ENCODE data around the gene WIPF1.

Gene WIPF1

DNA sequence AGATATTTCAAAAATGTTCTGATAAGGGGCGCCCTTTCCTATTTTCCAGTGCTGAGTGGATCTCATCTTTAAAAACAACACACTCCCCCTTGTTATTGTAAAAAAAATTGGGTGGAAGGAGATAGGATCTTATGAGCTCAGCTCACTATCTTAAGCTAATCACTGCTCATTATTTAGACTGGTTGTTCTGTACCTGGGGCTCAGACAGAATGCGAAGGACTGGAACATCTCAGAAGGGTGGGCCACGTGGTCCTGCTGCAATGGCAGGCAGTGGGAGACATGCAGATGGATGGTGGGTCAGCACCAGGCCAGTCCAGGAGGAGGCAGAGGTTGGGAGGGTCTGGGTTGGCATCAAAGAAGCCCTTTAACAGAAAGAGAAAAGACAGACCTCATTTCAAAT, 62.5 kb downstream of the WIPF1 start:
- no peak for DNase-seq

DNA sequence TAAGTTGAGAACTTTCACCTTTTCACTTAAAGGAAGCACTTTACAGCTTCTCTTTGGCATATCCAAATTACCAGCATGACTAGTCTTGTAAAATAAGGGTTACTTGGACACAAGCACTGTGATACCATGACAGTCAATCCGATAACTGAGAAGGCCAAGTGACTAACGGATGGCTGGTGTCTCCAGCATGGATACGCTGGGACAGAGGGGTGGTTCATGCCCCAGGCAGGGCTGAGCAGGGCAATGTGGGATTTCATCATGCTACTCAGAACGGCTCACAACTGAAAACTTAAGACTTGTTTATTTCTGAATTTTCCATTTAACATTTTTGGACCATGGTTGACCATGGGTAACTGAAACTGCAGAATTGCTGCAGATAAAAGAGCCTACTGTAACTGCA, 67.7 kb downstream of the WIPF1 start:
- DNase-seq: no peak

DNA sequence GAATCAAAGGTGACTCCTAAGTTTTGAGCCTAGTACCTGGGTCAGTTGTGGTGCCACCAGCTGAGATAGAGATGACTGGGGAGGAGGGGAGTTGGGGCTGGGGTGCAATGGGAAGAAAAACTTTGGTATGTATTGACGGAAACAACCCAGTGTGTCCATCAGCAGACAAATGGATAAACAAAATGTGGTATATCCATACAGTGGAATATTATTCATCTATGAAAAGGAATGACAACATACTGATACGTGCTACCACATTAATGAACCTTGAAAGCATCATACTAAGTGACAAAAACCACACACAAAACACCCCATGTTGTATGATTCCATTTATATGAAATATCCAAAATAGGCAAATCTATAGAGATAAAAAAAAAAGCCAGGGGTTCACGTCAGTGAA, 69.6 kb downstream of the WIPF1 start:
- no peak for DNase-seq

DNA sequence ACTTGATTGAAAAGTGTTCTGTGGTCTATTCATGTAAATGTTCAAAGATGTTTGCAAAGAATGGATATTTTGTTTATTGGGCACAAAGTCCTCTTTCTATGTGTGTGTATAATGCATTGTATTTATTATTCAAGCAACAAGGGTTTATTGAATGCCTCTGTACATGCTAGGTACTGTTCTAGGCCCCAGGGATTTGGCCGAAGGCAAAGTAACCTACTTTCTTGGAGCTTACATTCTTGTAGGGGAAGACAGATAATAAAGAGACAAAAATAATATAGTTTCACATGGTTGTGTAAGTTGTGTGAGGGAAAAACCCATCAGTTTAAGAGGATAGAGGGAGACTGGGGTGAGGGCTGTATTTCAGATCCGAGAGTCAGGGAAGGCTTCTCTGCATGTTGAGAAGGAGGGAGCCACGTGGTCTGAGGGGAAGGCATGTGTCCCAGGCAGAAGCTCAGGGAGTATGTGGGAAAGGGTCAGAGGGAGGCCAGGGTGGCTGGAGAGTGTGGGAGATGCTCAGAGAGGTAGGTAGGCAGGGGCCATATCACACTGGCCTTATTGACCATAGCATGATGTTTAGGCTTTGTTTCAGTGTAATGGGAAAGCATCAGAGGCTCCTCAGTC, 70.4 kb downstream of the WIPF1 start:
- no peak for DNase-seq

DNA sequence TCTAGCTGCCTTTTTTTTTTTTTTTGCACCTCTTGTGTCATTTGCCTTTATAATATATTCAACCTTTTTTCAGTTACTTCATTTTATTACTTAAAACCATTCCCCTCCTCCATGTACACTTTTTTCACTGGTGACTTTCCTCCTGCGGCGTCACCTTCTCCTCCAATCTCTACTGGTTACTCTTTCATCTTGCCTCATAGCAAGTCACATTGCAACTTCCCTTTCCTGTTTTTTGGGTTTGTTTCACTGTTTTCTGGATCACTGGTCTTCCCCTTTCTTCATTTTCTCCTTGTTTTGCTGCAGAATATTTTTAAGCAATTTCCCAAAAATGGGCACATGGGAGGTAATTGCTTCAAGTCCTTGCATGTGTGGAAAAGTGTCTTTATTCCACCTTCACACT, 73.1 kb downstream of the WIPF1 start:
- DNase-seq: no peak

DNA sequence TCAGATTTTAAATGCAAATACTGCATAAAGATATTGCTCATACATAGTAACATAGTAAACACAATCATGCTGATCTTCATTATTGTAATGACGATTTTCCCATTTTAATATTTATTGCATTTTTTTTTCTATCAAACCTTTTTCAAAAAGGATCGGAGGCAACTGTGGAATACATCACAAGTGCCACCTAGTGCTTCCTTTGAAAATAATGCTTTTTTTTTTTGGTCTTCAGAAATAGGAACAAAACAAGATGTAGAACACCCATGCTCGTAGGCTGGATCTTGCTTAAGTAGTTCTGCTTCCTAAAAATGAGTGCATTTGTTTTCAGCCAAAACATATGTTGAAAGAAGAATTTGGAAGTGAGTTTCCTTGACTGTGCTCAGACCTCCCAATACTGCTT, 75.1 kb downstream of the WIPF1 start:
- no peak for DNase-seq

DNA sequence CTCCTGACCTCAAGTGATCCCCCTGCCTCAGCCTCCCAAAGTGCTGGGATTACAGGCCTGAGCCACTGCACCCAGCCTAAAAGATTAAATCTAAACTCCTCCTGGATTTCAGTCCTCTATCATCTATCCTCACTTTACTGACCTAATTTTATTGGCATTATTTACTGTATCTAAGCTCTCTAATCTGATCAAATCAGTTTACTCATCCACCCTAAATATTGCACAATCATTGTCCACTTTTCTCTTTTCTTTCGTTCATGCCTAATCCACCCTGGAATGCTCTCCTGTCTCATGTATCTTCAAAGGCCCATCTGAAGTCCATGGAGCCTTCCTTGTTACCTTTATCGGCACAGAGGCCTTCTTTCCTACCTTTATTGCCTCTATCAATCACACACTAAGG, 79.2 kb downstream of the WIPF1 start:
- DNase-seq: peak; percentile 14

DNA sequence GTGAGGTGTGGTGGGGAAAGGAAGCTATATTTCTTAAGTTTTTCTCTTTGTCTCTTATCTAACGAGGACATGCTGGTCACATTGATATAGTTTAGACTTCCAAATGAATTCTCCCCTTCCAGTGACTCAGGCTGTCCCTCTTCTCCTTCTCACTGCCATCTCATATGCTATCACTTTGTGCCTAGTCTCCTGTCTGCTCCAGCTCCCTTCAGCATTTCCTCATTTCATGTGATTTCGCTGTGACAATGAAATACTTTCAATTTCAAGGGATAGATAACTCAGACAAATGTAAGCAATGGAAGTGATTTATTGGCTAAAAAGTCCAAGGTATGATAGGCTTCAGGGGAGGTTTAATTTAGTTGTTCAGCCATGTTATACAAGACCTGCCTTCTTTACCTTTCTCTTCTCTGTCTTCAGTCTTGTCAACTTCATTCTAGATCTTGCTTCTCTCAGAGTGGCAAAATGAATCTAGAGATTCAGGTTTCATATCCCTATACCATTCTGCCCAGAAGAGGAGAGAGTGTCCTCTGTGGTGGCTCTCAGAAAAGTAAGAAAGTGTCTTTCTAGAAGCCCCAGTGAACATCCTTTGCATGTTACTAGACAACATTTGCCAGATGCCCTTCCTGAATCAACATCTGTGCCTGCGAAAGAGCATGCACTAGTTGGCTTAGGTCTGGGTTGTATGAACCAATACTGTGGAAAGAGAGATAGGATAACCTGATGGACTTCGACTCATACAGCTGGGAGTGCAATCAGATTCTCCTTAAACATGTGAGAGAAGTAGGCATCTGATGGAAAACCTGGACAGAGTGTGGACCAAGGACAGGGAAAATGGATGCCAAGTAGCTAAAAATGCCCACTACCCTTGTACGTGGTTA, 80.9 kb downstream of the WIPF1 start:
- no peak for DNase-seq

DNA sequence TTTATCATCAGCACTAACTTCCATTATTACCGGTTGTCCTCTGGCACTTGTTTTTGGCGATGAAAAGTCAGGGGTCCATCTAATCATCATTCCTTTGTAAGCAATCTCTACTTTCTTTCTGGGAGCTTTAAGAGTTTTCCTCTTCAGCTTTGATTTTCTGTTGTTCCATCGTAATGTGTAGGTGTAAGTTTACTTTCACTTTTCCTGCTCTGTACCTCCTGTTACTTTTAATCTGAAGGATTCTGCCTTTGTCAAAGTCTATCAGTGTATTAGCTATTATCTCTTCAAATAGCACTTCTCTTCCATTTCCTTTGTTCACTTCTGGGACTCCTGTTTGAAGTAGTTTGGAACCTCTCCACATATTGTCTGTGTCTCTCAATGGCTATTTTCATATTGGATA, 85.3 kb downstream of the WIPF1 start:
- no peak for DNase-seq

DNA sequence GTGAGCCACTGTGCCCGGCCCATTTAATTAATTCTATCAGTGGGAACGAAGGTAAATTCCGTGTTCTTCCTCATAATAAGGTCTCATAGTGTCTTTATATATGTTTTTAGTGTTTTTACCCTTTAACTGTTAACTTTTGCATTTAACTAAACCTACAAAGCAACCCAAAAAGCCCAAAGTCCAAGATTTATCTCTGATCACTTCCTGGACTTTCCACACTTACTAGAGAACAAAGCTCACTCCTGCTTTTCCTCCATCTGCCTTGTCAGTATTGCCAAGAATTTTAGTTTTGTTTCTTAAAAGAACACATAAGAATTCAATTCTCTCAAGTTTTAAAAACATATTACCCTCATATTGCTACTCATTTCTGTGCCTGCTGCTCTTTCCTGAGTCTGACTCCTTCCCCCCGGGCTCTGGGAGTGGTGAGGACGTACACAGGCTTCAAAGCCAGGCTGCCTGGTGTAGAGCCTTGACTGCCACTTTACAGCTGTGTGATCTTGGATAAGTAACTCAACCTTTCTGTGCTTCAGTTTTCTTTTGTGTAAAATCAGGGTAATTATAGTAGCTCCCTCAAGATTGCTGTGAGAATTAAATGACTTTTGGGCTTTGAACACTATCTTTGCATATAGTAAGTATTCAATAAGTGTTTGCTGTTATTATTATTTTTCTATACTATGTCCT, 85.9 kb downstream of the WIPF1 start:
- DNase-seq: no peak

DNA sequence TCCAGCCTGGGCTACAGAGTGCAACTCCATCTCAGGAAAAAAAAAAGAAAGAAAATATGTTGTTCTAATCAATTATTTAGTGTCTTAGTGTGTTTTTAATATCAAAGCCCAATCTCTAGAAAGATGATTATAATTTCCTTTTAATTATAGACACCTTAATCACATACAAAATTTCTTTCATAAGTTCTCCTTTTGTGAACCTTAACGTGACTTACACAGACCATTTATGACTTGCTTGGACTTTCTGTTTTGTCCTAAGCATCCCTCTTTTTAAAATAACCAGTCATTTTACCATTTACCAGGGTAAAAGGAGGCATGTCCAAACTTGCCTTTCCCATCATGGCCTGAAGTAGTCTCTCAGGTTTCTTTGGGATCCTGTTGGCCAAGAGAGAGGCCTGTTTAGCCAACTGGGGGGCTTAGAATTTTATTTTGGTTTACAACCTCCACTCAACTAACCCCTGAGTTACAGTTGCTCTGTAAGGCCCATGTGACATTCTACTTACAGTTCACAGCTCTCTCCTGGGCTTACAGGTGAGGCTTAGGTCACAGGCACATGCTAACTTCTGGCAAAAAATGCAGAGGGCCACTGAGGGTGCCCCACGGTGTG, 86.9 kb downstream of the WIPF1 start:
- peak; percentile 25 for DNase-seq

Data from EL (cell line).